GM18909 (cell line): ENCODE measurements around the gene GRK4.
"Not testable (repeated sequence)": the region's sequence is repeated elsewhere in the genome, so short reads cannot be mapped to it uniquely, and the experiment has no call there.

ENCODE experiments used
- ATAC-seq: cut with Tn5 transposase; IDR thresholded peaks from one replicate; pipeline ENCODE4 v1.9.1; 2021; ENCODE audit warnings: mild to moderate bottlenecking; ENCODE audit not compliant: unreplicated experiment, poor library complexity

GRK4 gene

GRCh38 chr4:2963175-2963965 lies at the start of gene GRK4, which contains the start of gene NOP14:
Gene GRK4 (plus strand): TSS chr4:2963571. CDS start chr4:2964071, 500 bp downstream.
Gene NOP14 (minus strand): TSS chr4:2963406. CDS start chr4:2963319, 87 bp downstream.
- peak; percentile 93 for ATAC-seq

DNA sequence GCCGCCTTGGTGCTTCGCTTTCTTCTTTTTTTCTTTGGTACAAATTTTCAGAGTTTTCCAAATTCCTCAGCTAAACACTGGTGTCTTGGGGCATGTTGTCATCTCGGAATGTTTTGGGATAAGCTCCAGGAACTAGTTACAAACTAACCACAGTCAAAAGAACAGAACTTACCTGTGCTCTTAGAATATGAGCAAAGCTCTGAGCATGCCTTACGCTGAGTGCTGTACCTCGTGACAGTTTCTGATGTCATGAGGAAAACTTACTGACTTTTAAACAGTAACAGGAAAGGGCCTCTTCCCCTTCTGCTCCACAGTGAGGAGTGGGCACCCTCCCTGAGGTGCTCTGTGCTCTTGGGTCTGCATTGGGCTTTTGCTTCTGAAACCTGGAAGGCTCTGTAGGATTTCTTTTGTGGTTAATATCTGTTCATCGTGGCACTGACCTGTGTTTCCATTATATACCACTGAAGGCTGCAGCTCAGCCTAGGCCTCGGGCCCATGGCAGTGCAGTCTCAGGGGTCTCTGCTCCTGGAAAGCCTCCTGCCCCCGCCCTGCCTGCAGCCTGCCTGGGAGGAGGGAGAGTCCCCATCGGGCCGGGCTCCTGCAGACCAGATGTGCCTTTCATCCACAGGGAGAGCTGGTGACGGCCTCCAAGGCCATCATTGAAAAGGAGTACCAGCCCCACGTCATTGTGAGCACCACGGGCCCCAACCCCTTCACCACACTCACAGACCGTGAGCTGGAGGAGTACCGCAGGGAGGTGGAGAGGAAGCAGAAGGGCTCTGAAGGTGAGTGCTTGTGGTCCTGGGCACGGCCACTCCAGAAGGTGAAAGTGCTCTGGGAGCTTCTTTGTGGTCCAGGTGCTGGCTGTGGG lies 48.9 kb upstream of the GRK4 start:
- ATAC-seq, result no peak

DNA sequence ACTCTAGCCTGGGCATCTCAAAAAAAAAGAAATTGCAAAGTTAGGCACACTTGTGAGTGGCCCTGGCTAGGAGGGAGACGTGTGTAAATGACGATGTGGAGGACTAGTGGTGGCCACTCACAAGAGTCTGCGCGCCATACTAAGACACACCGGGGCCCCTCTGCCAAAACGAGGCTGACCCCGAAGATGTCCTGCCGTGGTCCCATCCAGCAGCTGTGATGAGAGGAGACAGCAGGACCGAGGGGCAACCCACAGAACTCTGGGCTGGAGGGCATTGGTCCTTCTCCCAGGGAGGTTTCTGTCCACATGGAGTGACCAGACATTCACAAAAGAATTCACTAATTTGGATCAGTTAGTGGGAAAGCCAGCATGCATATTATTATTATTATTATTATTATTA lies 47.6 kb upstream of the GRK4 start:
- ATAC-seq, result no peak

- ATAC-seq, result not testable (repeated sequence)
Observed at GRCh38 chr4:2916696-2917095, 46.7 kb upstream of the GRK4 start.

- ATAC-seq, result not testable (repeated sequence)
Observed at GRCh38 chr4:2918300-2918699, 45.1 kb upstream of the GRK4 start.

DNA sequence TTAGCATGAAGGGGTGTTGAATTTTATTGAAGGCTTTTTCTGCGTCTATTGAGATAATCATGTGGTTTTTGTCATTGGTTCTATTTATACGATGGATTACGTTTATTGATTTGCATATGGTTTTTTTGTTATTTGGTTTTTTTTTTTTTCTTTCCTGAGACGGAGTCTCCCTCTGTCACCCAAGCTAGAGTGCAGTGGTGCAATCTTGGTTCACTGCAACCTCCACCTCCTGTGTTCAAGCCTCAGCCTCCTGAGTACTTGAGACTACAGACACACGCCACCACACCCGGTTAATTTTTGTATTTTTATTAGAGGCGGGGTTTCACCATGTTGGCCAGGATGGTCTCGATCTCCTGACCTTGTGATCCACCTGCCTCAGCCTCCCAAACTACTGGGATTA lies 44.7 kb upstream of the GRK4 start:
- not testable (repeated sequence) for ATAC-seq

GRCh38 chr4:2922453-2923101 lies 40.8 kb upstream of the GRK4 start:
- ATAC-seq, result not testable (repeated sequence)

- ATAC-seq, result no peak
Observed at GRCh38 chr4:2923141-2923551, 40.2 kb upstream of the GRK4 start.

- no peak for ATAC-seq
Observed at GRCh38 chr4:2923668-2924173, 39.6 kb upstream of the GRK4 start.

DNA sequence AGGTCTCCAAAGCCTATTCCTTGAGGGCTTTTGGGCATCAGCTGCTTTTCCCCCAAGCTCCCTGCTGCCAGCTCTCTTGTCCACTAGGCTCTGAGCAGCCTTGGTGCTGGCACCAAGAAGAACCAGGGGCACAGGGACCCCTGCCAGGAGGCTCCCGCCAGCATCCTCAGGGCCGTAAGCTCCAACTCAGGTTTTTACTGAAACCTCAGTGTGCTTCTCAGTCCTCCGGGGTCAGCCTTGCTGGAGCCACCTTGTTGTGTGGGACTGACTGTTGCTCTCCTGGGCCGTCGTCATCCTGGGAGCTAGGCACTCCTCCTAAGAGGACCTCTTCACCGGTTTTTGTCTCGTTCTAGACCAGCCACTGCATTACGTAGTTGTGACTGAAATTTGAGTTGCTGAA lies 39.1 kb upstream of the GRK4 start:
- ATAC-seq, result no peak

- ATAC-seq, result no peak
Observed at GRCh38 chr4:2924765-2925301, 38.5 kb upstream of the GRK4 start.

GRCh38 chr4:2925496-2925895 lies 37.9 kb upstream of the GRK4 start:
- no peak for ATAC-seq

GRCh38 chr4:2925931-2926860 lies 37.2 kb upstream of the GRK4 start:
- ATAC-seq, result no peak

- ATAC-seq, result no peak
Observed at GRCh38 chr4:2927016-2927695, 36.2 kb upstream of the GRK4 start.

DNA sequence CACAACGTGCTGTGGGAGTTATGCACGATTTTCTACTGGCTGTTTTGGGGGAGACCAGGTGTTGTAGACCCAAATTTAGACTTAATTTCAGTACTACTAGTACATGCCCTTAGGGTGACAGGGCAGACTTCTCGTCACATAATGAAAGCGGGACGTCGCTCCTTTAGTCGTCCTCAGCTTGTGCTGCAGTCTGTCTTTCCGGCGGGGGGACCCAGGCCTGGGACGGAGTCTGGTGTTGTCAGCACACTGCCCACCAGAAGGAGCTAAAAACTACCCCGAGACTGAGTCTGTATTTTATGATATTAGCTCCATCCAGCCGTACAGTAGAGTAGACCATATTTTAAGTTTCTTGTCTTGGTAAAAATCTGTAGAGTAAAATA lies 35.7 kb upstream of the GRK4 start:
- ATAC-seq, result no peak

DNA sequence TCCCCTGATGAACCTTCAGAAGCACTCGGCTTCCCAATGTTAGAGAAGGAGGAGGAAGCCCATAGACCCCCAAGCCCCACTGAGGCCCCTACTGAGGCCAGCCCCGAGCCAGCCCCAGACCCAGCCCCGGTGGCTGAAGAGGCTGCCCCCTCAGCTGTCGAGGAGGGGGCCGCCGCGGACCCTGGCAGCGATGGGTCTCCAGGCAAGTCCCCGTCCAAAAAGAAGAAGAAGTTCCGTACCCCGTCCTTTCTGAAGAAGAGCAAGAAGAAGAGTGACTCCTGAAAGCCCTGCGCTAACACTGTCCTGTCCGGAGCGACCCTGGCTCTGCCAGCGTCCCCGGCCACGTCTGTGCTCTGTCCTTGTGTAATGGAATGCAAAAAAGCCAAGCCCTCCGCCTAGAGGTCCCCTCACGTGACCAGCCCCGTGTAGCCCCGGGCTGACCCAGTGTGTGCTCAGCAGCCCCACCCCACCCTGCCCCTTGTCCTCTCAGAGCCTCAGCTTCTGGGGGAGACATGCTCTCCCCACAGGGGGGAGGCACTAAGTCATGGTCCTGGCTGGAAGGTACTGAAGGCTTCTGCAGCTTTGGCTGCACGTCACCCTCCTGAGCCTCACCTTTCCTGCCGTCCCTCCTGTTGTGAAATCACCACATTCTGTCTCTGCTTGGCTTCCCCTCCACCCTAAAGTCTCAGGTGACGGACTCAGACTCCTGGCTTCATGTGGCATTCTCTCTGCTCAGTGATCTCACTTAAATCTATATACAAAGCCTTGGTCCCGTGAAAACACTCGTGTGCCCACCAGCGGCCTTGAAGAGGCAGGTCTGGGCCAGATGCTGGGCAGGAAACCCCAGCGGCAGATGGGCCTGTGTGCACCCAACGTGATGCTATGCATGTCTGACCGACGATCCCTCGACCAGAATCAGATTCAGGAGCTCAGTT lies 34.9 kb upstream of the GRK4 start:
- ATAC-seq, result no peak

DNA sequence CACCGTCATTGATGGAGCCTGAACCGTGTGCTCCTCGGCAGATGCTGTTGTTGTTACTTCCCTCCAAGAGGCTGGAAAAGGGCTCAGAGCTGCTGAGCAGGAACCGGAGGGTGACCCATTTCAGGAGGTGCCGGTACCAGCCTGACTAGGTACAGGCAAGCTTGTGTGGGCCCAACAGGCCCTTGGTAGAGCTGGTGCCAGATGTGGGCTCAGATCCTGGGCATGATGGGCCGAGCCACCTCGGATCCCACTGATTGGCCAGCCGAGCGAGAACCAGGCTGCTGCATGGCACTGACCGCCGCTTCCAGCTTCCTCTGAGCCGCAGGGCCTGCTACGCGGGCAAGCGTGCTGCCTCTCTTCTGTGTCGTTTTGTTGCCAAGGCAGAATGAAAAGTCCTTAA lies 33.9 kb upstream of the GRK4 start:
- no peak for ATAC-seq
